Uterus (tissue), 4 donors: Measurements from ENCODE around the gene CFAP119. TPM values are rescaled to one million over a fixed set of nuclear protein-coding genes. Genes with fewer than 3 reads are reported as not detected.

Experiments used
- DNase-seq, 2 donors: peaks; one replicate each; pipeline ENCODE4 v3.0.0-alpha.2; 2019 to 2020
- H3K27ac ChIP-seq, 2 donors: fragments of 200-600 bp; sonication (generic); 1 replicate in 1 of 2; 2 replicates in 1 of 2; pipeline ENCODE4 v1.5.1; 2016 to 2018
- H3K27me3 ChIP-seq, 2 donors: fragments of 200-600 bp; sonication (generic); one replicate each; pipeline ENCODE4 v1.5.1; 2018 to 2019; ENCODE audit warnings: control low read depth in 1 of 2
- H3K36me3 ChIP-seq, 2 donors: fragments of 200-600 bp; sonication (generic); one replicate each; pipeline ENCODE4 v1.5.1; 2019; ENCODE audit warnings: control low read depth in 1 of 2
- H3K4me1 ChIP-seq, 2 donors: fragments of 200-600 bp; sonication (generic); one replicate each; pipeline ENCODE4 v1.5.1; 2018 to 2019; ENCODE audit warnings: control low read depth in 1 of 2
- H3K4me3 ChIP-seq, 2 donors: fragments of 200-600 bp; sonication (generic); 1 replicate in 1 of 2; 2 replicates in 1 of 2; pipeline ENCODE4 v1.5.1; 2018 to 2019; ENCODE audit warnings: mild to moderate bottlenecking in 1 of 2
- H3K9me3 ChIP-seq, 2 donors: fragments of 200-600 bp; sonication (generic); one replicate each; pipeline ENCODE4 v1.5.1; 2019; ENCODE audit warnings: control low read depth in 1 of 2
- CTCF ChIP-seq, 4 experiments: fragments of 200-600 bp in 2 of 4; fragments of 450-650 bp in 2 of 4; sonication (generic) in 2 of 4; IDR thresholded peaks; one replicate each; pipeline ENCODE4 v1.5.1; 2016 to 2019; ENCODE audit warnings: antibody characterized with exemption in 4 of 4, mild to moderate bottlenecking in 2 of 4, moderate library complexity in 1 of 4
- POLR2A ChIP-seq, 2 donors: fragments of 450-650 bp; IDR thresholded peaks; one replicate each; pipeline ENCODE4 v1.6.1; 2016; ENCODE audit warnings: antibody characterized with exemption in 2 of 2, mild to moderate bottlenecking in 1 of 2, moderate library complexity in 1 of 2
- intact Hi-C: fragments of 100-400 bp; cut with DNase I; formaldehyde crosslinking; loops from one replicate; pipeline ENCODE4 v1.15.1; 2023; ENCODE audit warnings: low total_unique reads
- total RNA-seq, 4 donors: library from RNA; depleted of rRNA in 3 of 4; stranded (reverse); fragments of >200 nt in 3 of 4; gene quantifications; one replicate each; pipeline versions ENCODE4 v1.1.0 to v1.2.4, GENCODE V29; 2014 to 2023
- donor health status: DM: yes; HTN: yes; CAD: no.

Gene CFAP119
- total RNA-seq, 4 donors from 2014 or later = 4.1 to 9.1 TPM; not detected in 2

GRCh38 chr16:30787613-30788378 is 25.9 kb upstream of the CFAP119 start:
- peaks cover 8 to 10% of the 10 kb centered on the region in 2 donors for H3K4me1 ChIP-seq
- H3K27ac ChIP-seq = peak overlapping the region; percentile 84 to 90
- H3K36me3 ChIP-seq = no peaks in the 10 kb centered on the region
- TF ChIP-seq CTCF (IDR thresholded peaks at IDR 0.05) (no peak), POLR2A (IDR thresholded peaks at IDR 0.05) (no peak)
- peak overlapping the region; percentile 78 to 80 for H3K4me3 ChIP-seq
- H3K27me3 ChIP-seq = no peaks in the 10 kb centered on the region
- H3K9me3 ChIP-seq = no peaks in the 10 kb centered on the region
- intact Hi-C loops = no loop called here
- no peak for DNase-seq

- intact Hi-C loops = no loop called here
- DNase-seq = peak; percentile 71 to 73
- Histone ChIP-seq H3K27ac (peak within 1 kb of the TSS; percentile 84 to 90), H3K4me3 (peak within 1 kb of the TSS; percentile 78 to 80), H3K9me3 (no peaks in the 10 kb centered on the region), H3K36me3 (no peaks in the 10 kb centered on the region), H3K4me1 (peaks cover 8 to 10% of the 10 kb centered on the region in 2 donors), H3K27me3 (no peaks in the 10 kb centered on the region)
- TF ChIP-seq CTCF (IDR thresholded peaks at IDR 0.05) (peak in 2 of 4 experiments; percentile 13 to 21), POLR2A (IDR thresholded peaks at IDR 0.05) (no peak)
These were observed 25.2 kb upstream of the CFAP119 start, which contains the start of gene ZNF629 for GRCh38 chr16:30786936-30787612. Gene ZNF629 (minus strand): TSS chr16:30787205. CDS start chr16:30784482, 2,723 bp downstream.

- H3K27ac ChIP-seq = peak overlapping the region; percentile 84 to 90
- peak in 1 of 2 donors; percentile 39 for DNase-seq
- TF ChIP-seq CTCF (IDR thresholded peaks at IDR 0.05) (no peak), POLR2A (IDR thresholded peaks at IDR 0.05) (no peak)
- H3K27me3 ChIP-seq = no peaks in the 10 kb centered on the region
- peaks cover 8 to 10% of the 10 kb centered on the region in 2 donors for H3K4me1 ChIP-seq
- H3K36me3 ChIP-seq = no peaks in the 10 kb centered on the region
- H3K9me3 ChIP-seq = no peaks in the 10 kb centered on the region
- intact Hi-C loops = no loop called here
- H3K4me3 ChIP-seq = peak overlapping the region; percentile 78 to 80
These were observed 24.5 kb upstream of the CFAP119 start for GRCh38 chr16:30786115-30786935.

GRCh38 chr16:30785126-30786106 is 23.6 kb upstream of the CFAP119 start:
- no peaks in the 10 kb centered on the region for H3K27me3 ChIP-seq
- no peaks in the 10 kb centered on the region for H3K9me3 ChIP-seq
- no peak overlapping the region for H3K27ac ChIP-seq
- DNase-seq = no peak
- H3K4me1 ChIP-seq = peaks cover 8 to 10% of the 10 kb centered on the region in 2 donors
- TF ChIP-seq POLR2A (IDR thresholded peaks at IDR 0.05) = no peak
- TF ChIP-seq CTCF (IDR thresholded peaks at IDR 0.05) = no peak
- H3K36me3 ChIP-seq = no peaks in the 10 kb centered on the region
- intact Hi-C loops = no loop called here
- peak overlapping the region; percentile 78 to 80 for H3K4me3 ChIP-seq
